HL-60/S4 treated with phorbol 12-myristate 13-acetate at 8.2 ng/mL for 4 days and 3 days (cell line): ENCODE data around the gene GCNT1.
"Not testable (repeated sequence)": the region's sequence is repeated elsewhere in the genome, so short reads cannot be mapped to it uniquely, and the experiment has no call there.

Source experiments
- in situ Hi-C: fragments of 300-500 bp; cut with MboI; formaldehyde crosslinking; loops from 2 replicates; pipeline ENCODE4 v1.15.0; 2022; ENCODE audit warnings: low sequenced_read_pairs

Gene GCNT1

GRCh38 chr9:76529653-76530052 is 70.7 kb downstream of the GCNT1 start:
- in situ Hi-C loops: loop anchor here (10.0 kb wide), 1 partner anchor 45 kb away; no protein-coding TSS in a partner anchor

GRCh38 chr9:76530458-76531110 is 71.6 kb downstream of the GCNT1 start:
- in situ Hi-C loops: no loop called here

GRCh38 chr9:76531231-76531780 is 72.3 kb downstream of the GCNT1 start:
- in situ Hi-C loops: no loop called here

- in situ Hi-C loops: not testable (repeated sequence)
These were observed 73.9 kb downstream of the GCNT1 start for GRCh38 chr9:76532877-76533276.

GRCh38 chr9:76534026-76534425 is 75.0 kb downstream of the GCNT1 start:
- in situ Hi-C loops: no loop called here

- in situ Hi-C loops: no loop called here
These were observed 78.2 kb downstream of the GCNT1 start for GRCh38 chr9:76537150-76537646.

GRCh38 chr9:76539180-76539579 is 80.2 kb downstream of the GCNT1 start:
- in situ Hi-C loops: no loop called here

- in situ Hi-C loops: no loop called here
These were observed 83.4 kb downstream of the GCNT1 start for GRCh38 chr9:76542360-76542759.

- in situ Hi-C loops: no loop called here
These were observed 86.2 kb downstream of the GCNT1 start for GRCh38 chr9:76545191-76545590.

GRCh38 chr9:76552181-76552580 is 93.2 kb downstream of the GCNT1 start:
- in situ Hi-C loops: no loop called here

- in situ Hi-C loops: no loop called here
These were observed 93.9 kb downstream of the GCNT1 start for GRCh38 chr9:76552751-76553455.

GRCh38 chr9:76553680-76554079 is 94.7 kb downstream of the GCNT1 start:
- in situ Hi-C loops: no loop called here
